ENCODE measurements around the gene HES4.
A peak's percentile ranks its signal among the peaks of the same experiment; 100 is the strongest.

Gene HES4

GRCh38 chr1:1042835-1043234, 42.9 kb upstream of the HES4 start:
- no peak overlapping the region for H3K4me3 ChIP-seq (ENCODE audit: low read depth in 1 of 5, low read length in 5 of 5)
- H3K27me3 ChIP-seq (ENCODE audit: control insufficient read depth in 5 of 5, insufficient read depth in 4 of 5, low read length in 5 of 5): peaks cover 11 to 24% (median 15%) of the 10 kb centered on the region in 5 donors
- no peaks in the 10 kb centered on the region for H3K9me3 ChIP-seq (ENCODE audit: control insufficient read depth in 5 of 5, low read length in 5 of 5)
- no peak overlapping the region for H3K9ac ChIP-seq (ENCODE audit: low read length in 5 of 5)
- peaks cover 0 to 31% (median 10%) of the 10 kb centered on the region in 5 donors for H3K36me3 ChIP-seq (ENCODE audit: control insufficient read depth in 5 of 5, insufficient read depth in 5 of 5, low read length in 5 of 5)
- peaks cover 0 to 13% (median 10%) of the 10 kb centered on the region in 5 donors for H3K4me1 ChIP-seq (ENCODE audit: control insufficient read depth in 5 of 5, insufficient read depth in 5 of 5, low read length in 5 of 5)
- no peak overlapping the region for H3K27ac ChIP-seq (ENCODE audit: low read depth, low read length)

GRCh38 chr1:1041873-1042272, 42.0 kb upstream of the HES4 start:
- H3K9ac ChIP-seq (ENCODE audit: low read length in 5 of 5): no peak overlapping the region
- H3K27ac ChIP-seq (ENCODE audit: low read depth, low read length): no peak overlapping the region
- H3K9me3 ChIP-seq (ENCODE audit: control insufficient read depth in 5 of 5, low read length in 5 of 5): no peaks in the 10 kb centered on the region
- no peak overlapping the region for H3K4me3 ChIP-seq (ENCODE audit: low read depth in 1 of 5, low read length in 5 of 5)
- H3K27me3 ChIP-seq (ENCODE audit: control insufficient read depth in 5 of 5, insufficient read depth in 4 of 5, low read length in 5 of 5): peaks cover 11 to 31% (median 24%) of the 10 kb centered on the region in 5 donors
- H3K4me1 ChIP-seq (ENCODE audit: control insufficient read depth in 5 of 5, insufficient read depth in 5 of 5, low read length in 5 of 5): peaks cover 0 to 13% (median 10%) of the 10 kb centered on the region in 5 donors
- H3K36me3 ChIP-seq (ENCODE audit: control insufficient read depth in 5 of 5, insufficient read depth in 5 of 5, low read length in 5 of 5): peaks cover 0 to 25% (median 6%) of the 10 kb centered on the region in 5 donors

- no peaks in the 10 kb centered on the region for H3K9me3 ChIP-seq (ENCODE audit: control insufficient read depth in 5 of 5, low read length in 5 of 5)
- H3K27ac ChIP-seq (ENCODE audit: low read depth, low read length): no peak overlapping the region
- peaks cover 0 to 13% (median 10%) of the 10 kb centered on the region in 5 donors for H3K4me1 ChIP-seq (ENCODE audit: control insufficient read depth in 5 of 5, insufficient read depth in 5 of 5, low read length in 5 of 5)
- no peak overlapping the region for H3K4me3 ChIP-seq (ENCODE audit: low read depth in 1 of 5, low read length in 5 of 5)
- no peak overlapping the region for H3K9ac ChIP-seq (ENCODE audit: low read length in 5 of 5)
- peaks cover 0 to 22% (median 4%) of the 10 kb centered on the region in 5 donors for H3K36me3 ChIP-seq (ENCODE audit: control insufficient read depth in 5 of 5, insufficient read depth in 5 of 5, low read length in 5 of 5)
- peaks cover 11 to 35% (median 28%) of the 10 kb centered on the region in 5 donors for H3K27me3 ChIP-seq (ENCODE audit: control insufficient read depth in 5 of 5, insufficient read depth in 4 of 5, low read length in 5 of 5)
Observed at GRCh38 chr1:1041092-1041523, 41.2 kb upstream of the HES4 start.

- peak overlapping the region in 2 of 5 donors; percentile 23 to 41 for H3K9ac ChIP-seq (ENCODE audit: low read length in 5 of 5)
- H3K27ac ChIP-seq (ENCODE audit: low read depth, low read length): no peak overlapping the region
- peaks cover 0 to 17% (median 2%) of the 10 kb centered on the region in 5 donors for H3K36me3 ChIP-seq (ENCODE audit: control insufficient read depth in 5 of 5, insufficient read depth in 5 of 5, low read length in 5 of 5)
- H3K4me3 ChIP-seq (ENCODE audit: low read depth in 1 of 5, low read length in 5 of 5): peak overlapping the region in 3 of 5 donors; percentile 43 to 65 (median 57)
- peaks cover 11 to 40% (median 29%) of the 10 kb centered on the region in 5 donors for H3K27me3 ChIP-seq (ENCODE audit: control insufficient read depth in 5 of 5, insufficient read depth in 4 of 5, low read length in 5 of 5)
- peaks cover 0 to 13% (median 10%) of the 10 kb centered on the region in 5 donors for H3K4me1 ChIP-seq (ENCODE audit: control insufficient read depth in 5 of 5, insufficient read depth in 5 of 5, low read length in 5 of 5)
- no peaks in the 10 kb centered on the region for H3K9me3 ChIP-seq (ENCODE audit: control insufficient read depth in 5 of 5, low read length in 5 of 5)
Observed at GRCh38 chr1:1040004-1040991, 40.4 kb upstream of the HES4 start.

GRCh38 chr1:1039145-1039910, 39.4 kb upstream of the HES4 start:
- no peak overlapping the region for H3K27ac ChIP-seq (ENCODE audit: low read depth, low read length)
- peaks cover 11 to 44% (median 30%) of the 10 kb centered on the region in 5 donors for H3K27me3 ChIP-seq (ENCODE audit: control insufficient read depth in 5 of 5, insufficient read depth in 4 of 5, low read length in 5 of 5)
- H3K4me3 ChIP-seq (ENCODE audit: low read depth in 1 of 5, low read length in 5 of 5): no peak overlapping the region
- peaks cover 0 to 8% (median 0%) of the 10 kb centered on the region in 5 donors for H3K36me3 ChIP-seq (ENCODE audit: control insufficient read depth in 5 of 5, insufficient read depth in 5 of 5, low read length in 5 of 5)
- no peak overlapping the region for H3K9ac ChIP-seq (ENCODE audit: low read length in 5 of 5)
- H3K9me3 ChIP-seq (ENCODE audit: control insufficient read depth in 5 of 5, low read length in 5 of 5): no peaks in the 10 kb centered on the region
- H3K4me1 ChIP-seq (ENCODE audit: control insufficient read depth in 5 of 5, insufficient read depth in 5 of 5, low read length in 5 of 5): peaks cover 0 to 17% (median 11%) of the 10 kb centered on the region in 5 donors

GRCh38 chr1:1038694-1039093, 38.8 kb upstream of the HES4 start:
- Histone ChIP-seq H3K27me3 (ENCODE audit: control insufficient read depth in 5 of 5, insufficient read depth in 4 of 5, low read length in 5 of 5) (peaks cover 11 to 47% (median 34%) of the 10 kb centered on the region in 5 donors), H3K4me3 (ENCODE audit: low read depth in 1 of 5, low read length in 5 of 5) (no peak overlapping the region), H3K27ac (ENCODE audit: low read depth, low read length) (no peak overlapping the region), H3K9ac (ENCODE audit: low read length in 5 of 5) (no peak overlapping the region), H3K4me1 (ENCODE audit: control insufficient read depth in 5 of 5, insufficient read depth in 5 of 5, low read length in 5 of 5) (peaks cover 0 to 22% (median 15%) of the 10 kb centered on the region in 5 donors), H3K36me3 (ENCODE audit: control insufficient read depth in 5 of 5, insufficient read depth in 5 of 5, low read length in 5 of 5) (peaks cover 0 to 4% (median 0%) of the 10 kb centered on the region in 5 donors), H3K9me3 (ENCODE audit: control insufficient read depth in 5 of 5, low read length in 5 of 5) (no peaks in the 10 kb centered on the region)

- Histone ChIP-seq H3K4me3 (ENCODE audit: low read depth in 1 of 5, low read length in 5 of 5) (no peak overlapping the region), H3K4me1 (ENCODE audit: control insufficient read depth in 5 of 5, insufficient read depth in 5 of 5, low read length in 5 of 5) (peaks cover 0 to 27% (median 21%) of the 10 kb centered on the region in 5 donors), H3K27me3 (ENCODE audit: control insufficient read depth in 5 of 5, insufficient read depth in 4 of 5, low read length in 5 of 5) (peaks cover 11 to 51% (median 37%) of the 10 kb centered on the region in 5 donors), H3K9me3 (ENCODE audit: control insufficient read depth in 5 of 5, low read length in 5 of 5) (no peaks in the 10 kb centered on the region), H3K36me3 (ENCODE audit: control insufficient read depth in 5 of 5, insufficient read depth in 5 of 5, low read length in 5 of 5) (no peaks in the 10 kb centered on the region), H3K27ac (ENCODE audit: low read depth, low read length) (no peak overlapping the region), H3K9ac (ENCODE audit: low read length in 5 of 5) (no peak overlapping the region)
Observed at GRCh38 chr1:1037366-1038327, 37.8 kb upstream of the HES4 start.

GRCh38 chr1:1035291-1035943, 35.5 kb upstream of the HES4 start:
- Histone ChIP-seq H3K4me3 (ENCODE audit: low read depth in 1 of 5, low read length in 5 of 5) (no peak overlapping the region), H3K27me3 (ENCODE audit: control insufficient read depth in 5 of 5, insufficient read depth in 4 of 5, low read length in 5 of 5) (peaks cover 25 to 68% (median 52%) of the 10 kb centered on the region in 5 donors), H3K9me3 (ENCODE audit: control insufficient read depth in 5 of 5, low read length in 5 of 5) (no peaks in the 10 kb centered on the region), H3K4me1 (ENCODE audit: control insufficient read depth in 5 of 5, insufficient read depth in 5 of 5, low read length in 5 of 5) (peaks cover 0 to 30% (median 21%) of the 10 kb centered on the region in 5 donors), H3K27ac (ENCODE audit: low read depth, low read length) (no peak overlapping the region), H3K36me3 (ENCODE audit: control insufficient read depth in 5 of 5, insufficient read depth in 5 of 5, low read length in 5 of 5) (peaks cover 0 to 2% (median 0%) of the 10 kb centered on the region in 5 donors), H3K9ac (ENCODE audit: low read length in 5 of 5) (no peak overlapping the region)

Measured in subcutaneous abdominal adipose tissue (tissue), 5 donors.